GM12873 (cell line): ENCODE results near the gene FRAS1.

Source experiments
- TF ChIP-seq, protein P1 (sequence below): IDR thresholded peaks from 2 replicates; pipeline ENCODE4 v1.5.1; 2012; ENCODE audit warnings: low read depth, mild to moderate bottlenecking, moderate library complexity, low read length, control low read depth; ENCODE audit not compliant: insufficient read depth; ENCODE audit errors: missing control alignments

FRAS1 gene

DNA sequence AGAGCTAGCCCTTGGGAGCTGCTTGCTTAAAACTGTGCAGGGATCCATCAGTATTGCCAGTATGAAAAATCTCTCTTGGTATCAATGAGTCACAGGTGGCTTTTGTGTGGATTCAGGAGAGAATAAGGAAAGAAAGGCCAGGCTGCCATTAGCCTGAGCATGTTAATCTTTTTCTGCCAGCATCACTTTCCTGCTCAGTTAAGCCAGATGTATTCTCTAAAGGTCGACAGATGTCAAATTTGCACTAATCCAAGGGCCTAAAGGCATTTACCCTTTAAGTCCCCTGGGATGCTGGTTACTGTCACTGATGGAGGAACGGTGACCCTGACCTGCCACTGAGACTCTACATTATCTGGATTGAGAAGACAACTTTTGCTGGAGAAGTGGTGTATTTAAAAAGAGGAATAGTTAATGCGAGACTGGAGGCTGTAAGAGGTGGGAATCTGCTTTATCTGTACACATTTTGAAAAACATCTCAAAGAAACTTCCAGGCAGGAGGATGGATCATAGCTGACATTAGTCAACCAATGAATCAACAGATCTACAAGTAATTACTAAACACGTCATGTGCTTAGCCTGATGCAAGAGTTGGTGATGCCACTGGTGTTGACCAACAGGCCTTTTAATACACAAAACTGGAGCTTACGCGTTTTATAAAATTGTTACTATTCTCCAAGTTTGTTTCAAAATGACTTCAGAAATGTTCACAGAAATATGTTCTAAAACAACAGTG lies 253.1 kb downstream of the FRAS1 start:
- TF ChIP-seq, protein P1, sequence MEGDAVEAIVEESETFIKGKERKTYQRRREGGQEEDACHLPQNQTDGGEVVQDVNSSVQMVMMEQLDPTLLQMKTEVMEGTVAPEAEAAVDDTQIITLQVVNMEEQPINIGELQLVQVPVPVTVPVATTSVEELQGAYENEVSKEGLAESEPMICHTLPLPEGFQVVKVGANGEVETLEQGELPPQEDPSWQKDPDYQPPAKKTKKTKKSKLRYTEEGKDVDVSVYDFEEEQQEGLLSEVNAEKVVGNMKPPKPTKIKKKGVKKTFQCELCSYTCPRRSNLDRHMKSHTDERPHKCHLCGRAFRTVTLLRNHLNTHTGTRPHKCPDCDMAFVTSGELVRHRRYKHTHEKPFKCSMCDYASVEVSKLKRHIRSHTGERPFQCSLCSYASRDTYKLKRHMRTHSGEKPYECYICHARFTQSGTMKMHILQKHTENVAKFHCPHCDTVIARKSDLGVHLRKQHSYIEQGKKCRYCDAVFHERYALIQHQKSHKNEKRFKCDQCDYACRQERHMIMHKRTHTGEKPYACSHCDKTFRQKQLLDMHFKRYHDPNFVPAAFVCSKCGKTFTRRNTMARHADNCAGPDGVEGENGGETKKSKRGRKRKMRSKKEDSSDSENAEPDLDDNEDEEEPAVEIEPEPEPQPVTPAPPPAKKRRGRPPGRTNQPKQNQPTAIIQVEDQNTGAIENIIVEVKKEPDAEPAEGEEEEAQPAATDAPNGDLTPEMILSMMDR = no peak

DNA sequence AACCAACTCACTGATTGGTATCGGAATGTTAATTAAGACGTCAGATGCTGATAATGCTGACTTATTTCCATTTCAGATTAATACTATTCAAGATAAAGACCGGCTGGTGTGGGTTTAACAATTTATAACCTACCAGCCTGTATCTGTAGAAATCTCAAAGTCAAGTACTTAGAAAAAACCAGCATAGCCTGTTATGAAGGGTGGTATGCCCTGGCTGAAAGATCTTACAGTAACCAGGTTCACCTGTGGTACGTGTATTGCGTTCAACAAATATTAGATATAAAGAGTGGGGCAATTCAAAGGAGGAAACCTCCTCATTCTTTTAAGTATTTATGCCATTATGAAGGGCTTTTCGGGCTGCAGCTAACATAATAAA lies 253.6 kb downstream of the FRAS1 start:
- TF ChIP-seq, protein P1 = no peak

DNA sequence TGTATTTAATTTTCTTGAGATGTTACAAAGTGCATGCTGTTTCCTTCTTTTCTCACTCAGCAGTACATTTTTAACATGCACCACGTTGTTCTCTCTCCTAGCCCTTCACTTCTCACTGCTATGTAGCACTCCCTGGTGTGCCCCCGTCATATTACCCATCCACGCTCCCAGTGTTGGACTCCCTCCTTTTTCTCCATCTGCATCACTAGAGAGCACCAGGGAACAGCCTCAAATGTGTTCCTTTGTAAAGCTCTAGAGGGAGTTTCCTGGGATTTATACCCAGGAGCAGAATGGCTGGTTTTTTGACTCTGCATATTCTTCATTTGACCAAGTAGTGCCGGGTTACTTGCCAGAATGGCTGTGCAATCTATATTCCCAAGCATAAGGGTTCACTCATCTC lies 254.2 kb downstream of the FRAS1 start:
- TF ChIP-seq, protein P1 = no peak

DNA sequence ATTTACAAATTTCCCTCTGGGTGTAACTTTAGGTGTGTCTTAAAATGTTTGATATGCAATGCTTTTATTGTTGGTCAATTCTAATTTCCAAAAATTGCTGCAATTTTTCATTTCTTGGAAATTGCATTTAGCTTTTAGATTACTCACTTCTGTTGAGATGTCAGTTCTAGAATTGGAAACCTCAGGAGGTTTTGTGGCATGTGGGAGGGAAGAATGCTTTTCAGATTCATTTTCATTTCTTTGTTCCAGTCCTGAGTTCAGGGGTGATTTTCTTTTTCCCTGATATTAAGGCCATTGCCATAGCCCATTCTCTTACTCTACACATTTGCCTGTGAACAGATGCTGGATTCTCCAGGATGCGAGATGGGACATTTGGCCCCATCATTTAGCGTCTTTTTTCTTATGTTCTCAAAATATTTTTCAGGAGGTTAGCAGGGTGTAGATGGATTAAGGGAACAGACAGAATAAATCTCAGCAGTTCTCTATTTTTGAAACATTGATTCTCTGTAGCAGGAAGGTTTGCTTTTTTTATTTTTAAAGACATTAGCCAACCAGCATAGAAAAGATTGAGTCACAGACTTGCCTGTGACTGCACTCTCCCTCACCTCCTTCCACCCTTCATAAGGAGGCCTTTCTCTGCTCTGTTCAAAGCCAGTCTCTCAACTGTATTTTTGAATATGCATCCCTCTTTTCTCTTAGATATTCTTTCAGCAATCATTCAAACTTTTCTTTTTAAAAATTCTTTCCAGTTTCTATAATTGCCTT lies 256.0 kb downstream of the FRAS1 start:
- TF ChIP-seq, protein P1 = no peak

DNA sequence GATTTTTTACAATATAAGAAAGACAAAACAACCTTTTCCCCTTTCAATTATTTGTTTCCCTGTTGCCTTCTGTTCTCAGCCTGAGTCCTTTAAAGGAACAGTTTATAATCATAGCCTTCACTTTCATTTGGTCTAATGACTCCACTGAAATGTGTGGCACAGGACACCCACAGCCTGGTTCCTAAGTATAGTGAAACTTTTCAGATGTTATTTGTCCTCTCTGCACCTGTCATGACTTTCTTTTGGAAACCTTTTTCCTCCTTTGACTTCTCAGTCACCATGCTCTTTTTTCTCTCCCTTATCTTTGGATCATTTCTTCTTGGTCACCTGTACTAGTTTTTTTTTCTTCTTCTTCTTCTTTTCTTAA lies 256.6 kb downstream of the FRAS1 start:
- TF ChIP-seq, protein P1 = no peak

DNA sequence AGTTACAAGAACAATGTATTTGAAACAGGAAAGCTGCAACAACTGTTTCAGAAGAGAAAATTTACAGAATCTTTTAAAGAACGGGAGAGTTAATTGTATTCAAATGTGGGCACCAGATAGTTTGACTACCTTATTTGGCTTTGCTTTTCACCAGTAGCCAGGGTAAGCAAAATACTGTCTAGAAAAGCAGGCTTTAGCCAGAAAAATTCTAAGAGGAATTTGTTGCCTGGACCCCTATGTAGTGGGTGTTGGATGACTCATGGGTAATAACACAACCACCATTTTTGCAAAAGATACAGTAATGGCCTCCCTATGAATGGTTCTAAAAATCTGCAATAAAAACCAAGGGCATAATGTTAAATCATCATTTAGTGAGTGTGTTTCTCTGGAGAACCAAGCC lies 261.0 kb downstream of the FRAS1 start:
- TF ChIP-seq, protein P1 = no peak

DNA sequence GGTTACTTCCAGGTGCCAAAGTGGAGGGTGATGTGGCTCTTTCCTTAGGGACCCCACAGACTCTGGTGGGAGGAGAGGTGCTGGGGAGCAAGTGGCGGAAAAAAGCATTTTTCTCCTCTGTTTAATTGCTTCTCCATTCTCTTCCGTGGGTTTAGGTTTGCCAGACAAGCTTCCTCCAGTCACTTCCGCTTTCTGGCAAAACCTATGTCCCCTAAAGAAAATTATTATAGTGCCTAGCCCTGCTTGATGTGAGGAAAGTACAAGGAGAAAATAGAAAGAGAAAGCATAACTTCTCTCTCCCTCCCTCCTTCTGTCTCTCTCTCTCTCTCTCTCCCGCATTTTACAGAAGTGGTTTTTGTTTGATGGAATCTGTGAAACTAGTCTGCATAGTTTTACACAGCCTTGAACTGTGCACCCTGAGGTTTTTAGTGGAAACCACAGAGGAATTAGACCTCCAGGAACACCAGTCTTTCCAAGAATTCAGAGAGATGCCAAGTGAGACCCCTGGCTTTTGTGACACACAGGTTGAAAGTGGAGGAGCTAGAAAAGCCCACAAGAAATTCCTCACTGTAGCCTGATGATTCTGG lies 263.3 kb downstream of the FRAS1 start:
- TF ChIP-seq, protein P1 = no peak
